Liver (tissue), 9 donors: ENCODE data around the gene MAP4K1. TPM values are rescaled to one million over a fixed set of nuclear protein-coding genes. Genes with fewer than 3 reads are reported as not detected.

Source experiments
- DNase-seq: peaks from one replicate; pipeline ENCODE4 v3.0.0-alpha.2; 2017; ENCODE audit warnings: low spot score
- H3K27ac ChIP-seq, 2 donors: one replicate each; pipeline ENCODE4 v1.7.0; 2013; ENCODE audit warnings: inconsistent platforms in 2 of 2, low read length in 2 of 2, control low read depth in 1 of 2, low read depth in 1 of 2, mild to moderate bottlenecking in 1 of 2
- H3K27me3 ChIP-seq, 4 donors: one replicate each; pipeline versions ENCODE4 v1.6.1 to v1.7.0; 2013; ENCODE audit warnings: low read length in 3 of 4, inconsistent platforms in 1 of 4, mild to moderate bottlenecking in 1 of 4, moderate library complexity in 1 of 4; ENCODE audit not compliant: control insufficient read depth in 4 of 4, insufficient read depth in 4 of 4
- H3K36me3 ChIP-seq, 4 donors: one replicate each; pipeline versions ENCODE4 v1.6.1 to v1.7.0; 2013; ENCODE audit warnings: low read length in 3 of 4, mild to moderate bottlenecking in 3 of 4, low read depth in 1 of 4, moderate library complexity in 1 of 4; ENCODE audit not compliant: control insufficient read depth in 4 of 4, insufficient read depth in 3 of 4
- H3K4me1 ChIP-seq, 4 donors: one replicate each; pipeline versions ENCODE4 v1.6.1 to v1.7.0; 2013; ENCODE audit warnings: low read length in 3 of 4, mild to moderate bottlenecking in 3 of 4, moderate library complexity in 1 of 4; ENCODE audit not compliant: control insufficient read depth in 4 of 4, insufficient read depth in 4 of 4
- H3K4me3 ChIP-seq, 3 donors: one replicate each; pipeline versions ENCODE4 v1.6.1 to v1.7.0; 2013; ENCODE audit warnings: low read length in 3 of 3, control low read depth in 1 of 3, low read depth in 1 of 3, mild to moderate bottlenecking in 1 of 3
- H3K9ac ChIP-seq, 2 donors: one replicate each; pipeline ENCODE4 v1.7.0; 2013; ENCODE audit warnings: low read length in 2 of 2, mild to moderate bottlenecking in 2 of 2, moderate library complexity in 2 of 2, control low read depth in 1 of 2, low read depth in 1 of 2
- H3K9me3 ChIP-seq, 4 donors: one replicate each; pipeline versions ENCODE4 v1.6.1 to v1.7.0; 2013; ENCODE audit warnings: low read length in 3 of 4; ENCODE audit not compliant: control insufficient read depth in 4 of 4
- ATF3 ChIP-seq: IDR thresholded peaks from 2 replicates; pipeline ENCODE4 v1.6.1; 2016; ENCODE audit warnings: antibody characterized with exemption
- EGR1 ChIP-seq, 2 donors: IDR thresholded peaks; 2 replicates each; pipeline ENCODE4 v1.6.1; 2016 to 2018; ENCODE audit warnings: antibody characterized with exemption in 2 of 2, low read depth in 2 of 2
- FOXA1 ChIP-seq: IDR thresholded peaks from 2 replicates; pipeline ENCODE4 v1.6.1; 2016; ENCODE audit warnings: antibody characterized with exemption
- FOXA2 ChIP-seq: IDR thresholded peaks from 2 replicates; pipeline ENCODE4 v1.6.1; 2016; ENCODE audit warnings: antibody characterized with exemption
- GABPA ChIP-seq, 2 donors: IDR thresholded peaks in 1 of 2; conservative IDR thresholded peaks in 1 of 2; 2 replicates each; pipeline ENCODE4 v1.6.1; 2016; ENCODE audit warnings: antibody characterized with exemption in 2 of 2, mild to moderate bottlenecking in 1 of 2, moderate library complexity in 1 of 2
- HNF4A ChIP-seq, 2 donors: conservative IDR thresholded peaks; 2 replicates each; pipeline ENCODE4 v1.6.1; 2016; ENCODE audit warnings: antibody characterized with exemption in 2 of 2, mild to moderate bottlenecking in 2 of 2
- HNF4G ChIP-seq: IDR thresholded peaks from 2 replicates; pipeline ENCODE4 v1.6.1; 2016; ENCODE audit warnings: antibody characterized with exemption
- JUND ChIP-seq, 2 donors: IDR thresholded peaks; 2 replicates each; pipeline ENCODE4 v1.6.1; 2016; ENCODE audit warnings: antibody characterized with exemption in 2 of 2
- NR2F2 ChIP-seq: IDR thresholded peaks from 2 replicates; pipeline ENCODE4 v1.6.1; 2016; ENCODE audit warnings: antibody characterized with exemption
- RAD21 ChIP-seq, 2 donors: IDR thresholded peaks; 2 replicates each; pipeline ENCODE4 v1.6.1; 2016; ENCODE audit warnings: antibody characterized with exemption in 2 of 2, mild to moderate bottlenecking in 2 of 2
- REST ChIP-seq: IDR thresholded peaks from 2 replicates; pipeline ENCODE4 v1.6.1; 2016; ENCODE audit warnings: antibody characterized with exemption, mild to moderate bottlenecking
- RXRA ChIP-seq, 2 donors: IDR thresholded peaks; 2 replicates each; pipeline ENCODE4 v1.6.1; 2017 to 2018; ENCODE audit warnings: antibody characterized with exemption in 2 of 2, mild to moderate bottlenecking in 1 of 2
- SP1 ChIP-seq: IDR thresholded peaks from 2 replicates; pipeline ENCODE4 v1.6.1; 2018; ENCODE audit warnings: antibody characterized with exemption, mild to moderate bottlenecking
- TAF1 ChIP-seq: conservative IDR thresholded peaks from 2 replicates; pipeline ENCODE4 v1.6.1; 2016; ENCODE audit warnings: antibody characterized with exemption, mild to moderate bottlenecking
- YY1 ChIP-seq: IDR thresholded peaks from 2 replicates; pipeline ENCODE4 v1.6.1; 2016; ENCODE audit warnings: antibody characterized with exemption, mild to moderate bottlenecking
- WGBS: extraction: QIAGEN DNeasy Blood & Tissue Kit; methylation state at CpG from one replicate; pipeline ENCODE4 v1.1.7; 2013; 5-methylcytosine and 5-hydroxymethylcytosine counted together
- polyA plus RNA-seq, 2 donors: library from polyadenylated mRNA; stranded (reverse) in 1 of 2; unstranded in 1 of 2; fragments of 200-250 nt in 1 of 2; fragments of >200 nt in 1 of 2; fragmentation: Nextera tagmentation in 1 of 2; extraction: Ambion mirVana in 1 of 2; gene quantifications; one replicate each; pipeline versions ENCODE4 v1.2.1 to v1.2.3, GENCODE V29; 2013 to 2015
- total RNA-seq, 2 donors: library from RNA; depleted of rRNA; stranded (reverse); fragments of >200 nt; gene quantifications; one replicate each; pipeline ENCODE4 v1.2.3, GENCODE V29; 2014
- TF ChIP-seq, protein P1 (sequence below): IDR thresholded peaks from 2 replicates; pipeline ENCODE4 v1.6.1; 2016; ENCODE audit warnings: antibody characterized with exemption
- TF ChIP-seq, protein P2 (sequence below): IDR thresholded peaks from 2 replicates; pipeline ENCODE4 v1.6.1; 2016; ENCODE audit warnings: antibody characterized with exemption
- TF ChIP-seq, protein P3 (sequence below): fragments of 150-350 bp; IDR thresholded peaks from 2 replicates; pipeline ENCODE4 v1.5.1; 2017; ENCODE audit warnings: improper control_type of control experiment, low read depth, low read length; ENCODE audit not compliant: missing input control
- donor health status: healthy.
- donor health status: healthy.
- donor health status: healthy.
- donor health status: healthy.
- donor health status: healthy.

MAP4K1 gene
- total and polyA plus RNA-seq, 4 donors: 0.89 to 3.1 (median 1.9) TPM

GRCh38 chr19:38561053-38561606 lies 56.6 kb downstream of the MAP4K1 start:
- no peak overlapping the region for H3K4me3 ChIP-seq
- TF ChIP-seq, protein P1, sequence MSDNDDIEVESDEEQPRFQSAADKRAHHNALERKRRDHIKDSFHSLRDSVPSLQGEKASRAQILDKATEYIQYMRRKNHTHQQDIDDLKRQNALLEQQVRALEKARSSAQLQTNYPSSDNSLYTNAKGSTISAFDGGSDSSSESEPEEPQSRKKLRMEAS: no peak
- no peak for TF ChIP-seq RXRA (IDR thresholded peaks at IDR 0.05)
- TF ChIP-seq HNF4G: no peak
- TF ChIP-seq, protein P2, sequence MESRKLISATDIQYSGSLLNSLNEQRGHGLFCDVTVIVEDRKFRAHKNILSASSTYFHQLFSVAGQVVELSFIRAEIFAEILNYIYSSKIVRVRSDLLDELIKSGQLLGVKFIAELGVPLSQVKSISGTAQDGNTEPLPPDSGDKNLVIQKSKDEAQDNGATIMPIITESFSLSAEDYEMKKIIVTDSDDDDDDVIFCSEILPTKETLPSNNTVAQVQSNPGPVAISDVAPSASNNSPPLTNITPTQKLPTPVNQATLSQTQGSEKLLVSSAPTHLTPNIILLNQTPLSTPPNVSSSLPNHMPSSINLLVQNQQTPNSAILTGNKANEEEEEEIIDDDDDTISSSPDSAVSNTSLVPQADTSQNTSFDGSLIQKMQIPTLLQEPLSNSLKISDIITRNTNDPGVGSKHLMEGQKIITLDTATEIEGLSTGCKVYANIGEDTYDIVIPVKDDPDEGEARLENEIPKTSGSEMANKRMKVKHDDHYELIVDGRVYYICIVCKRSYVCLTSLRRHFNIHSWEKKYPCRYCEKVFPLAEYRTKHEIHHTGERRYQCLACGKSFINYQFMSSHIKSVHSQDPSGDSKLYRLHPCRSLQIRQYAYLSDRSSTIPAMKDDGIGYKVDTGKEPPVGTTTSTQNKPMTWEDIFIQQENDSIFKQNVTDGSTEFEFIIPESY: no peak
- no peak for TF ChIP-seq ATF3
- no peak for TF ChIP-seq HNF4A (conservative IDR thresholded peaks at IDR 0.05)
- no peak for TF ChIP-seq GABPA (IDR thresholded peaks at IDR 0.05 in 1 of 2, conservative IDR thresholded peaks at IDR 0.05 in 1 of 2)
- TF ChIP-seq FOXA2: no peak
- TF ChIP-seq, protein P3, sequence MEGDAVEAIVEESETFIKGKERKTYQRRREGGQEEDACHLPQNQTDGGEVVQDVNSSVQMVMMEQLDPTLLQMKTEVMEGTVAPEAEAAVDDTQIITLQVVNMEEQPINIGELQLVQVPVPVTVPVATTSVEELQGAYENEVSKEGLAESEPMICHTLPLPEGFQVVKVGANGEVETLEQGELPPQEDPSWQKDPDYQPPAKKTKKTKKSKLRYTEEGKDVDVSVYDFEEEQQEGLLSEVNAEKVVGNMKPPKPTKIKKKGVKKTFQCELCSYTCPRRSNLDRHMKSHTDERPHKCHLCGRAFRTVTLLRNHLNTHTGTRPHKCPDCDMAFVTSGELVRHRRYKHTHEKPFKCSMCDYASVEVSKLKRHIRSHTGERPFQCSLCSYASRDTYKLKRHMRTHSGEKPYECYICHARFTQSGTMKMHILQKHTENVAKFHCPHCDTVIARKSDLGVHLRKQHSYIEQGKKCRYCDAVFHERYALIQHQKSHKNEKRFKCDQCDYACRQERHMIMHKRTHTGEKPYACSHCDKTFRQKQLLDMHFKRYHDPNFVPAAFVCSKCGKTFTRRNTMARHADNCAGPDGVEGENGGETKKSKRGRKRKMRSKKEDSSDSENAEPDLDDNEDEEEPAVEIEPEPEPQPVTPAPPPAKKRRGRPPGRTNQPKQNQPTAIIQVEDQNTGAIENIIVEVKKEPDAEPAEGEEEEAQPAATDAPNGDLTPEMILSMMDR: no peak
- no peak for TF ChIP-seq NR2F2
- no peak for TF ChIP-seq TAF1
- no peak for TF ChIP-seq YY1
- no peak for TF ChIP-seq RAD21 (IDR thresholded peaks at IDR 0.05)
- TF ChIP-seq SP1: no peak
- TF ChIP-seq REST: no peak
- no peak for TF ChIP-seq FOXA1
- TF ChIP-seq EGR1 (IDR thresholded peaks at IDR 0.05; ENCODE audit: low read depth in 2 of 2): no peak
- TF ChIP-seq JUND (IDR thresholded peaks at IDR 0.05): no peak
- H3K4me1 ChIP-seq: peaks cover 0 to 4% (median 0%) of the 10 kb centered on the region in 4 donors
- WGBS: 93% methylated on average over 42 of the region's 42 CpGs
- DNase-seq: no peak
- H3K36me3 ChIP-seq: no peaks in the 10 kb centered on the region
- H3K9me3 ChIP-seq: no peaks in the 10 kb centered on the region
- H3K27ac ChIP-seq: no peak overlapping the region
- H3K27me3 ChIP-seq: no peaks in the 10 kb centered on the region
- no peak overlapping the region for H3K9ac ChIP-seq
